NCI-H2029 treated with DMSO at 0.1 percent for 48 hours (cell line): ENCODE data around the gene ATG16L2.
"Not testable (repeated sequence)": the region's sequence is repeated elsewhere in the genome, so short reads cannot be mapped to it uniquely, and the experiment has no call there.

Experiments used
- DNase-seq: peaks from one replicate; lab custom pipeline; 2025; lab: John Stamatoyannopoulos, UW

The ATG16L2 gene

GRCh38 chr11:72780296-72781062, 33.7 kb upstream of the ATG16L2 start:
- no peak for DNase-seq

DNA sequence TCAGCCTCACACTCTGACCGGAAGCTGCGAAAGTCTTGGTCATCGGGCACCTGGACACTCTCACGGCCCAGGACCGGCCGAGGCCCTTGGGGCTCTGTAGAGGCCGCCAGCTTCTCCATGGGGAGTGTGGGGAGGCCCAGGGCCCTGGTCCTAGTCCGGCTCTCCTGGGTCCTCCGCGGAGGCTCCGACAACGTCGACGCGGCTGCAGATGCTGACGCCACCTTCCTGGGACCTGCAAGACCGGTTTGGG, 33.2 kb upstream of the ATG16L2 start:
- DNase-seq = no peak

- no peak for DNase-seq
These were observed 32.7 kb upstream of the ATG16L2 start for GRCh38 chr11:72781313-72782080.

GRCh38 chr11:72782081-72782920, 31.9 kb upstream of the ATG16L2 start:
- peak; percentile 36 for DNase-seq

- no peak for DNase-seq
These were observed 30.9 kb upstream of the ATG16L2 start for GRCh38 chr11:72783144-72783905.

- DNase-seq = no peak
These were observed 29.5 kb upstream of the ATG16L2 start for GRCh38 chr11:72784662-72785061.

DNA sequence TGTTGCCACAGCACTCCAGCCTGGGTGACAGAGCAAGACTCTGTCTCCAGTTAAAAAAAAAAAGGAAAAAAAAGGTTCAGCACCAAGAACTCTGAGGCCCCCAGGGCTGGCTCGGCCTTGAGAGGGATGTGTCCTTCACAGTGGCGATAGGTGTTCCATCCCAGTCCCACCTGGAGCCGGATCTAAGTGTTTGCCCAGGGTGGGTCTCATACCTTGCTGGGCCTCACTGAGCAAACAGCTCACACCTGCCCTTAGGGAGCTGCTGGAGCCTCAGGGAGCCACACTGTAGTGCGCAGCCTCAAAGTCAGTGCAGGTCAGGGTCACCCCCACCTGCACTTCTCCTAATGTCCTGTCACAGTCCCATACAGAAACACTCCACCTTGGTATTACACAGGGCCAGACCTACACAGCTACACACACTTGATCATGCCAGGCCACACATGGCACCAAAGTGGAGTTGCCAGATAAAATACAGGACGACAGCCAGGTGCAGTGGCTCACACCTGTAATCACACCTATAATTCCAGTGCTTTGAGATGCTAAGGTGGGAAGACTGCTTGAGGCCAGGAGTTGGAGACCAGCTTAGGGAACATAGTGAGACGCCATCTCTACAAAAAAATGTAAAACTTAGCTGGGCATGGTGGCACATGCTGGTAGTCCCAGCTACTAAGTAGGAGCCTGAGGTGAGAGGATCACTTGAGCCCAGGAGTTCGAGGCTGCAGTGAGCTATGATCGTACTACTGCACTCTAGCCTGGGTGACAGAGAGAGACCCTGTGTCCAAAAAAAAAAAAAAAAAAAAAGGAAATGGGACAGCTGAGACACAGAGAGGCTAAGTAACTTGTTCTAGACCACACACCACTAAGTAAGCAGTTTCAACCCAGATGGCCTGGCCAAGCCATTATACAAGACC, 27.7 kb upstream of the ATG16L2 start:
- peak; percentile 86 for DNase-seq

DNA sequence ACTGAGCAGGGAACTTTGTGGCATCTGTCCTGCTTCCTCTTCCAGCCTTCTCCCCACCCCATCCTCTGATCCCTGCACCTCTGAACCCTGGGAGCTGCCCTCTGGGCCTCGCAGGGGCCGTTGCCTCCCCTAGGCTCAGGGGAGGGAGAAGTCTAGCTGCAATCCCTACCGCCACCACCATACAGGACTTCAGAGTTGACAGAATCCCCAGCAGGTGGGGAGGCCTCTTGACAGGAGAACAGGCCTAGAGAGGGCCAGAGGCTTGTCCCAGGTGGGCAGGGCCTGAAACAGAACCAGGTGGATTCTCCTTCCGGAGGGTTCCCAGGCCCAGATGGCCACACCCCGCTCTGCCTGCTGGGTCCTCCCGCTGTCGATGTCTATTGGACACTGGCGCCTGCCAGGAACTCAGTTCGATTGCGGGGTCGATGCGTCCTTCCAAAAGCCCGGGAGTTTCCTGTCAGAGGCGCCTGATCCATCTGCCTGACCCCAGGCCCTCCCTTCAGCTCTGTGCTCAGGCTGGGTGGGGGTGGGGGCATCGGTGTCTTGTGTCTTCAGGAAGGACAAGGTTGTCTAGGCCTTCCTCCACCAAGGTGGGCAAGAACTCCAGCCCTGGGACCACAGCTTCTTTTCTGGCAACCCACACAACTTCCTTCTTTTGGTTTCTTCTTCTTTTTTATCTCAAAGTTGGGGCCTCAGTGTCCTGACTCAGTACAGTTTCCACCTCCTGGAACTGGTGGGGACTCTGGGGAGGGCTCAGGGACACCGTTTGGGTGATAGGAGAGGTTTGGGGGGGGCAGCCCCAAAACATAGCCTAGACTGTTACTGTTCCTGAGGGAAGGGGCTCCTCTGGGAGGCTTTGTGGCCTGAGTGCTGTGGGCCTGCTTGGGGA, 26.8 kb upstream of the ATG16L2 start:
- DNase-seq = peak; percentile 34

- DNase-seq = no peak
These were observed 26.0 kb upstream of the ATG16L2 start for GRCh38 chr11:72788241-72788640.

GRCh38 chr11:72789493-72790131, 24.6 kb upstream of the ATG16L2 start:
- DNase-seq = no peak

GRCh38 chr11:72791228-72791627, 23.0 kb upstream of the ATG16L2 start:
- not testable (repeated sequence) for DNase-seq

- no peak for DNase-seq
These were observed 21.7 kb upstream of the ATG16L2 start for GRCh38 chr11:72792437-72793021.

DNA sequence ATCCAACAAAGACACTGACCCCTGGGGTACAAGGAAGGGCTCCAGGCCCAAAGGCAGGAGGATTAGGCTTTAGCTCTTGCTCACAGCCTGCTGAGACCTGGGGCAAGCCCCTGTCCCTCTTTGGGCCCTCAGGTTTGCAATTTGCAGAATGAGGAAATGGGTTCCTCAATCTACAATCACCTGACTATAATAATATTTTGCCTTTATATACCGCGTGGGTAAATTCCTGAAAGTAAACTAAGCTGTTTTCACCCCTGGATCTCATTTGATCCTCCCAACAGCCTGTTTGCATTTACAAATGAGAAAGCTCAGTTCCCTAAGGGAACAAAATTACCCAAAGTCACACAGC, 21.2 kb upstream of the ATG16L2 start:
- DNase-seq = no peak

DNA sequence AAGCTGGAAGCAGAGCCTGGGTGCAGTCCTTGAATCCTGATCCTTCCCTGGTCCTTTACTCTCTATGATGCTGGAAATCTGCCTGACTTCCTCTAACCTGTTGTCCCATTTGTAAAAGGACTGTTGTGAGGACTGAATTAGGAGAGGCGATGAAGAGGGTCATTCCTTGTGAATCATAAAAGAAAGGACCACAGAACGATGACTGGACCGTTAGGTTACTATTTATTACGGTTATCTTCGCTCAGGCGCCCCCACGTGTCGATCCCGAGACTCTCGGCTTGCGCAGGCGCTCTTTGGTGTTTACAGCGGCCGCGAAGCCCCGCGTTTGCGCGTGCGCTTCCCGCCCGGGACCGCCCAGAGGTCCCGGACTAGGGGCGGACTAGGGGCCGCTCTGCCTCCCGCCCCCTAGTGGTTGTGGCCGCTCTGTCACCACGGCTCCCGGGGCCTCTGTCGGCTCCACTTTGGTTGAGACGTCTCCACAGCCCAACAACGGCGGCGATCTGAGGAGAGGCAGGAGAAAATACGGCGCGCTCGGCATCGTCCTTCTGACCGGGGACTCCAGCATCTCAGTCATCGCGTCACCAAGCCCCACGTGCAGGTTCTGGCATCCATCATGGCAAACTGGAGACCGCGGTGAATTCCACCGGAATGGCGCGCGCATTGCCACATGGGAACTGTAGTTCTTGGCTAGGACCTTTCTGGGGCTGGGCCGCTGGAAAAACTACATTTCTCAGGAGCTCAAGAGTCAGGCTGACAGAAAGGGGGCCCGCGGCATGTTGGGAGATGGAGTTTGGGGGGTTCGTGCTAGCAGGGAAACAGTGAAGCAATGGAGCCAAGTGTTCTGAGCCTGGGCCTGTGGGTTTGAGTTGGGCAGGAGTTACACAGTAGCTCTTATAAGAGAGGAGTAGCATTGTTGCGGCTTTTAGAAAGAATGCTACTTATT, 20.5 kb upstream of the ATG16L2 start, which contains the start of gene STARD10:
TSS of gene STARD10 (minus strand) at position 623 of the 943 bp plus-strand sequence. CDS start 12,866 bp downstream, outside the sequence.
- peak; percentile 85 for DNase-seq

- no peak for DNase-seq
These were observed 15.8 kb upstream of the ATG16L2 start for GRCh38 chr11:72798361-72798760.

DNA sequence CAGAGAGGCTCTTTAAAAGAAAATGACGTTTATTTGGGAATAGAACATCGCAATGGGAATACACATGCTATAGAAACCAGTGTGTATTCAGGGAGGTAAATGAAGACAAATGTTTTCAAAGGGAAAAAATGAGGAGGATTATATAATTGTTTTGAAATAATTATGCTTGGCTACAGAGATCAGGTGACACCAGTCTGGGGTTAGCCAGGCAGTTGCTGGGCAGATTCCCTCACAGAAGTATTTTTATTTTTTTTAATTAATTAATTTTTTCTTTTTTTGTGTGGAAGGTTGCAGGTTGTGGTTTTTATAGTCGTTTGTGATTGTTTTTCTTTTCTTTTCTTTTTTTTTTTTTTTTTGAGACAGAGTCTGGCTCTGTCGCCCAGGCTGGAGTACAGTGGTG, 14.8 kb upstream of the ATG16L2 start:
- DNase-seq = no peak

- no peak for DNase-seq
These were observed 11.4 kb upstream of the ATG16L2 start for GRCh38 chr11:72802822-72803221.

- DNase-seq = no peak
These were observed 9.0 kb upstream of the ATG16L2 start for GRCh38 chr11:72805216-72805615.
